CD4-positive, alpha-beta T cell (primary cell): ENCODE data around the gene HHATL. TPM values are rescaled to one million over a fixed set of nuclear protein-coding genes. Genes with fewer than 3 reads are reported as not detected.

Experiments used
- ATAC-seq: fragments of 200-7000 bp; cut with Tn5 transposase; one replicate; pipeline ENCODE4 v1.10.0; 2022; ENCODE audit warnings: mild to moderate bottlenecking; ENCODE audit not compliant: poor library complexity
- CTCF ChIA-PET: fragments of 350-600 bp; sonication (Branson Sonifier 250); formaldehyde crosslinking; loops from one replicate; lab custom pipeline; 2021; ENCODE audit warnings: antibody characterized with exemption, inconsistent platforms; lab: Charles Lee
- POLR2A ChIA-PET: fragments of 350-600 bp; sonication (Branson Sonifier 250); formaldehyde crosslinking; loops from one replicate; lab custom pipeline; 2021; ENCODE audit warnings: antibody characterized with exemption, inconsistent platforms; lab: Charles Lee
- DNase-seq, 14 experiments: peaks; one replicate each; pipeline ENCODE4 v3.0.0-alpha.2; 2013 to 2020; ENCODE audit warnings: mixed read lengths in 2 of 14
- H3K27ac ChIP-seq, 2 donors: one replicate each; pipeline versions ENCODE4 v1.5.1 to v1.7.0; 2013; ENCODE audit warnings: low read length in 2 of 2, low read depth in 1 of 2, mild to moderate bottlenecking in 1 of 2
- H3K27me3 ChIP-seq, 2 experiments: 1 replicate in 1 of 2; 2 replicates in 1 of 2; pipeline versions ENCODE4 v1.6.1 to v1.7.0; 2013; ENCODE audit warnings: low read length in 2 of 2, control low read depth in 1 of 2, mild to moderate bottlenecking in 1 of 2, moderate library complexity in 1 of 2; ENCODE audit not compliant: insufficient read depth in 2 of 2, control insufficient read depth in 1 of 2
- H3K36me3 ChIP-seq: one replicate; pipeline ENCODE4 v1.6.1; 2013; ENCODE audit warnings: low read length, control low read depth; ENCODE audit not compliant: insufficient read depth
- H3K4me1 ChIP-seq: one replicate; pipeline ENCODE4 v1.6.1; 2013; ENCODE audit warnings: low read length, control low read depth; ENCODE audit not compliant: insufficient read depth
- H3K4me3 ChIP-seq: one replicate; pipeline ENCODE4 v1.5.1; 2013; ENCODE audit warnings: mild to moderate bottlenecking, low read length, moderate library complexity
- H3K9me3 ChIP-seq, 2 experiments: 1 replicate in 1 of 2; 2 replicates in 1 of 2; pipeline versions ENCODE4 v1.6.1 to v1.7.0; 2013; ENCODE audit warnings: low read length in 2 of 2, mild to moderate bottlenecking in 2 of 2, control low read depth in 1 of 2, moderate library complexity in 1 of 2; ENCODE audit not compliant: control insufficient read depth in 1 of 2, insufficient read depth in 1 of 2
- H3K27ac Mint-ChIP-seq: one replicate; pipeline ENCODE4 v1.8.0; 2020; ENCODE audit warnings: mixed read lengths
- H3K27me3 Mint-ChIP-seq: one replicate; pipeline ENCODE4 v1.8.0; 2021; ENCODE audit warnings: mixed read lengths
- H3K36me3 Mint-ChIP-seq: one replicate; pipeline ENCODE4 v1.8.0; 2021; ENCODE audit warnings: low read depth, mixed read lengths
- H3K4me1 Mint-ChIP-seq: one replicate; pipeline ENCODE4 v1.8.0; 2021; ENCODE audit warnings: low read depth, mixed read lengths
- H3K4me3 Mint-ChIP-seq: one replicate; pipeline ENCODE4 v1.8.0; 2020; ENCODE audit warnings: mild to moderate bottlenecking, mixed read lengths
- H3K9me3 Mint-ChIP-seq: one replicate; pipeline ENCODE4 v1.8.0; 2020; ENCODE audit warnings: mixed read lengths
- CTCF ChIP-seq: fragments of 200-600 bp; IDR thresholded peaks from one replicate; pipeline ENCODE4 v1.8.0; 2022; ENCODE audit warnings: antibody characterized with exemption, mild to moderate bottlenecking
- intact Hi-C, 2 experiments: fragments of 100-400 bp; cut with DNase I in 1 of 2; cut with micrococcal nuclease in 1 of 2; formaldehyde crosslinking; loops; one replicate each; pipeline versions ENCODE4 v1.15.1 to v1.9.0; 2023 to 2025; cut with DNase I, micrococcal nuclease
- total RNA-seq, 174 experiments: library from RNA in 2 of 174; stranded (reverse) in 2 of 174; gene quantifications; one replicate each; pipeline ENCODE4 v1.2.3 and lab custom pipeline; 2021 to 2026

Gene HHATL
- total RNA-seq, 2 experiments from 2014 or later: not detected

- CTCF ChIA-PET: no interaction called here
- no peaks in the 10 kb centered on the region for H3K36me3 ChIP-seq
- no peaks in the 10 kb centered on the region for H3K9me3 ChIP-seq
- no peaks in the 10 kb centered on the region for H3K9me3 Mint-ChIP-seq
- no peak overlapping the region for H3K27ac Mint-ChIP-seq
- H3K27ac ChIP-seq: no peak overlapping the region
- no peak overlapping the region for H3K4me3 ChIP-seq
- TF ChIP-seq CTCF: no peak
- DNase-seq (peak in 1 of 14 experiments; percentile 1), ATAC-seq (no peak)
- H3K27me3 ChIP-seq: peaks cover 0 to 2% of the 10 kb centered on the region in 2 experiments
- no peaks in the 10 kb centered on the region for H3K4me1 Mint-ChIP-seq
- intact Hi-C loops: no loop called here
- H3K36me3 Mint-ChIP-seq: no peaks in the 10 kb centered on the region
- peaks cover 55% of the 10 kb centered on the region for H3K27me3 Mint-ChIP-seq
- H3K4me1 ChIP-seq: no peaks in the 10 kb centered on the region
- POLR2A ChIA-PET: no interaction called here
- H3K4me3 Mint-ChIP-seq: no peak overlapping the region
Measured at GRCh38 chr3:42684632-42685362, 17.8 kb downstream of the HHATL start.

DNA sequence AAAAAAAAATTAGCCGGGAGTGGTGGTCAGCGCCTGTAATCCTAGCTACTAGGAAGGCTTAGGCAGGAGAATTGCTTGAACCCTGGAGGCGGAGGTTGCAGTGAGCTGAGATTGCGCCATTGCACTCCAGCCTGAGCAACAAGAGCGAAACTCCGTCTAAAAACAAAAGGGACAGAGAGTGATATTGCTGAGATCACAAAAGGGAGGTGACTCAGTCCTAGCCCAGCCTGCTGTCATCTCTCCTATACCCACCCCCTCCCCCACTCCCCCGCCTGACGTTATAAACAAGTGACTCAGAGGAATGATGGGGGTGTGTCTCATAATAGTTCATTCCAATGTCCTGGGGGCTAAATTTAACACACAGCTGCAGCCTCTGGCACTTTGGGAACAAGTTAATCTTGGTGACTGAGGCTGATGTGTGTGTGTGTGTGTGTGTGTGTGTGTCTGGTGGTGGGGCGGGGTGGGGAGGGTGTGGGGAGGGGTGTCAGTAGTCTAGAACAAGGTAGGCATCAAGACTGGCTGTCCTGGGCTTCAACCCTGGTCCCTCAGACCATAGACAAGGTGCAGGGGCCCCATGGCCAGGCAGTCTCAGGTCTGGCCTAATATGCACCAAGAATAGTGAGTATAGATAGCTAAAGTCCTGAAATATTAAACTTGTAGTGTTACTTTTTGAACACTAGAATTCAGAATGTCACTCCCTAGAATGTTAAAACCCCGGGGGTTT, 18.6 kb downstream of the HHATL start:
- H3K9me3 Mint-ChIP-seq: no peaks in the 10 kb centered on the region
- H3K4me1 ChIP-seq: no peaks in the 10 kb centered on the region
- H3K4me1 Mint-ChIP-seq: no peaks in the 10 kb centered on the region
- H3K27ac Mint-ChIP-seq: no peak overlapping the region
- peaks cover 0 to 2% of the 10 kb centered on the region in 2 experiments for H3K27me3 ChIP-seq
- no peak overlapping the region for H3K4me3 Mint-ChIP-seq
- ChIA-PET CTCF (no interaction called here), POLR2A (no interaction called here)
- H3K27ac ChIP-seq: no peak overlapping the region
- no peak overlapping the region for H3K4me3 ChIP-seq
- H3K9me3 ChIP-seq: no peaks in the 10 kb centered on the region
- H3K36me3 ChIP-seq: no peaks in the 10 kb centered on the region
- no peak for TF ChIP-seq CTCF
- ATAC-seq (no peak), DNase-seq (peak in 2 of 14 experiments; percentile 27 to 29)
- intact Hi-C loops: no loop called here
- H3K36me3 Mint-ChIP-seq: no peaks in the 10 kb centered on the region
- peaks cover 50% of the 10 kb centered on the region for H3K27me3 Mint-ChIP-seq

DNA sequence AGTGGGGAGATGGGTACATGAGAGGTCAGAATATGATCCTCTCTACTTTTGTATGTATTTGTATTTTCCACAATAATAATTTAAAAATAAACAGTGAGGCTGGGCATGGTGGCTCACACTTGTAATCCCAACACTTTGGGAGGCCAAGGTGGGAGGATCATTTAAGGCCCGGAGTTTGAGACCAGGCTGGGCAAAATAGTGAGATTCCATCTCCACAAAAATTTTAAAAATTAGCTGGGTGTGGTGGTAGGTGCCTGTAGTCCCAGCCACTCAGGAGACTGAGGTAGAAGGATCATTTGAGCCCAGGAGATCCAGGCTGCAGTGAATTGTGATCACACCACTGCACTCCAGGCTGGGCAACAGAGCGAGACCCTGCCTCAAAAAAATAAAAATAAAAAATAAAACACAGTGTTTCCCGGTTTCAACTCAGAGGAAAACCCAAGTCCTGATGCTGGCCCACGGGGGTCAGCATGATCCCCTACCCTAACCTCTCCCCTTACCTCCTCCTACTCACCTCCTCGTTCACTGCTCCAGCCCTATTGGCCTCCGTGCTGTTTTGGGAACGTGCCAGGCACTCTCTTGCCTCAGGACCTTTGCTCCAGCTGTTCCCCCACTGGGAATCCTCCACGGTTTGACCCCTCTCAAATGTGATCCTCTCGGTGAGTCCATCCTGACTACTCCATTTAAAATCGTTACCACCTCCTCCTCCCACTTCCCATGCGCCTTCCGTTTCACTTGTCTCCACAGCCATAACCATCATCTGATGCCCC, 20.1 kb downstream of the HHATL start:
- no peak overlapping the region for H3K27ac Mint-ChIP-seq
- Histone ChIP-seq H3K36me3 (no peaks in the 10 kb centered on the region), H3K9me3 (peaks cover 4 to 5% of the 10 kb centered on the region in 2 experiments), H3K4me3 (no peak overlapping the region), H3K27ac (no peak overlapping the region), H3K4me1 (no peaks in the 10 kb centered on the region), H3K27me3 (peaks cover 0 to 2% of the 10 kb centered on the region in 2 experiments)
- CTCF ChIA-PET: no interaction called here
- intact Hi-C loops: no loop called here
- no peak overlapping the region for H3K4me3 Mint-ChIP-seq
- TF ChIP-seq CTCF: no peak
- no peak for ATAC-seq
- POLR2A ChIA-PET: no interaction called here
- no peak for DNase-seq
- H3K36me3 Mint-ChIP-seq: no peaks in the 10 kb centered on the region
- H3K9me3 Mint-ChIP-seq: peaks cover 6% of the 10 kb centered on the region
- H3K4me1 Mint-ChIP-seq: no peaks in the 10 kb centered on the region
- peaks cover 47% of the 10 kb centered on the region for H3K27me3 Mint-ChIP-seq
